PC-3 (cell line): ENCODE results near the gene CDK5. TPM values are rescaled to one million over a fixed set of nuclear protein-coding genes. Genes with fewer than 3 reads are reported as not detected.
"Not testable (repeated sequence)": the region's sequence is repeated elsewhere in the genome, so short reads cannot be mapped to it uniquely, and the experiment has no call there.

Experiments
- ATAC-seq: fragments of 200-7000 bp; cut with Tn5 transposase; 2 replicates; pipeline ENCODE4 v1.9.1; 2020; ENCODE audit warnings: mild to moderate bottlenecking, moderate library complexity
- BruUV-seq: library from RNA; stranded (reverse); fragments of 400-500 nt; replicated peaks from 2 replicates; lab custom pipeline; 2021; lab: Mats Ljungman, UMichigan
- CTCF ChIA-PET: fragments of 300-600 bp; sonication (Branson Sonifier 250); formaldehyde crosslinking; loops from one replicate; lab custom pipeline; 2022; ENCODE audit warnings: antibody characterized with exemption; lab: Charles Lee
- POLR2A ChIA-PET: fragments of 300-600 bp; sonication (Branson Sonifier 250); formaldehyde crosslinking; loops from one replicate; lab custom pipeline; 2022; ENCODE audit warnings: antibody characterized with exemption; ENCODE audit not compliant: unreplicated experiment; lab: Charles Lee
- DNase-seq: peaks from one replicate; pipeline ENCODE4 v3.0.0-alpha.2; 2015
- H2AFZ ChIP-seq: fragments of 300-600 bp; sonication (generic); 2 replicates; pipeline ENCODE4 v1.6.0; 2016; ENCODE audit warnings: antibody characterized with exemption, low read length
- H3F3A ChIP-seq: fragments of 300-600 bp; sonication (generic); one replicate; pipeline ENCODE4 v1.6.0; 2017; ENCODE audit warnings: antibody characterized with exemption, low read length, control low read depth, mild to moderate bottlenecking; ENCODE audit not compliant: unreplicated experiment
- H3K27ac ChIP-seq: fragments of 300-600 bp; sonication (generic); 2 replicates; pipeline ENCODE4 v1.5.1; 2016; ENCODE audit warnings: mild to moderate bottlenecking, low read length
- H3K27me3 ChIP-seq: fragments of 300-600 bp; sonication (generic); 2 replicates; pipeline ENCODE4 v1.6.1; 2016; ENCODE audit warnings: low read length, mixed read lengths
- H3K36me3 ChIP-seq: fragments of 300-600 bp; sonication (generic); 2 replicates; pipeline ENCODE4 v1.6.1; 2016; ENCODE audit warnings: low read depth, mixed run types, low read length, mixed read lengths
- H3K4me1 ChIP-seq: fragments of 300-600 bp; sonication (generic); 2 replicates; pipeline ENCODE4 v1.5.1; 2016; ENCODE audit warnings: low read length; ENCODE audit not compliant: insufficient read depth
- H3K4me2 ChIP-seq: fragments of 300-600 bp; sonication (generic); 2 replicates; pipeline ENCODE4 v1.6.0; 2016; ENCODE audit warnings: low read length
- H3K4me3 ChIP-seq: fragments of 300-600 bp; sonication (generic); 2 replicates; pipeline ENCODE4 v1.5.1; 2016; ENCODE audit warnings: mild to moderate bottlenecking, low read length, mixed read lengths
- H3K79me2 ChIP-seq: fragments of 300-600 bp; sonication (generic); 2 replicates; pipeline ENCODE4 v1.6.1; 2017; ENCODE audit warnings: low read length, mixed read lengths
- H3K9ac ChIP-seq: fragments of 300-600 bp; sonication (generic); 2 replicates; pipeline ENCODE4 v1.6.0; 2016; ENCODE audit warnings: mild to moderate bottlenecking, low read length
- H3K9me2 ChIP-seq: fragments of 300-600 bp; sonication (generic); replicated peaks from 2 replicates; pipeline ENCODE4 v1.6.1; 2016; ENCODE audit warnings: mixed run types, low read length, mixed read lengths
- H3K9me3 ChIP-seq: fragments of 300-600 bp; sonication (generic); 2 replicates; pipeline ENCODE4 v1.6.1; 2016; ENCODE audit warnings: low read length, mixed read lengths
- H4K20me1 ChIP-seq: fragments of 300-600 bp; sonication (generic); 2 replicates; pipeline ENCODE4 v1.6.1; 2016; ENCODE audit warnings: low read length, mixed read lengths
- EZH2 ChIP-seq: fragments of 300-600 bp; sonication (generic); IDR thresholded peaks from one replicate; pipeline ENCODE4 v1.6.1; 2017; ENCODE audit warnings: antibody characterized with exemption, mild to moderate bottlenecking, low read length; ENCODE audit not compliant: unreplicated experiment
- EZH2phosphoT487 ChIP-seq: fragments of 300-600 bp; sonication (generic); IDR thresholded peaks from 2 replicates; pipeline ENCODE4 v1.6.1; 2018; ENCODE audit warnings: mild to moderate bottlenecking, antibody characterized with exemption, low read length, borderline replicate concordance
- intact Hi-C: fragments of 100-400 bp; cut with micrococcal nuclease; formaldehyde crosslinking; loops from 2 replicates; pipeline ENCODE4 v1.9.0; 2023
- total RNA-seq: library from RNA; depleted of rRNA; stranded (reverse); fragments of >200 nt; gene quantifications from 2 replicates; pipeline ENCODE4 v1.2.3, GENCODE V29; 2014
- TF ChIP-seq, protein P1 (sequence below): fragments of 300-600 bp; sonication (generic); conservative IDR thresholded peaks from 2 replicates; pipeline ENCODE4 v1.5.1; 2017; ENCODE audit warnings: antibody characterized with exemption, low read depth, mild to moderate bottlenecking, low read length

The CDK5 gene
- total RNA-seq, 1 experiment from 2014 or later, result 40.1 TPM

DNA sequence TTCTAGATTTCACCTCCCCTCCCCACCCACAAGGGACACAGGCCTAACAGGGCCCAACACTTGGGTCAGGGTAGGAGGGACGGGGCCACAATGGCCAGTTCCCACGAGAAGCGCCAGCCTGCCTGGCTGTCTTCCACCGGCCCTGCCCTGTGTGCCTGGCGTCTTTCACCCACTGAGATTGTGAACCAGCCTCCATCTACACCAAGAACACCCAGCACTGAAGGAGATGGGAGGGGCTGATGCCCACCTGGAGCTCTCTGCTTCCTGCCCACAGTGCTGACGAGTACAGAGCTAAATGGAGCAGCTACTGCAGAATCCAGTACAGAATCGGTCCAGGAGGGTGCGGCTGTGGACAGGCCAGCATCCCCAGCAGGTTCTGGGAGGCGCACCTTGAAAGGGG is 11.7 kb downstream of the CDK5 start:
- Histone ChIP-seq H3F3A (no peaks in the 10 kb centered on the region), H3K4me3 (no peak overlapping the region), H3K27me3 (no peaks in the 10 kb centered on the region), H2AFZ (no peak overlapping the region), H3K9me2 (no peaks in the 10 kb centered on the region), H3K4me2 (no peak overlapping the region), H3K79me2 (no peaks in the 10 kb centered on the region), H4K20me1 (no peaks in the 10 kb centered on the region), H3K27ac (no peak overlapping the region), H3K9me3 (no peaks in the 10 kb centered on the region), H3K9ac (no peak overlapping the region), H3K36me3 (no peaks in the 10 kb centered on the region), H3K4me1 (peaks cover 12% of the 10 kb centered on the region)
- intact Hi-C loops, result no loop called here
- BruUV-seq, result TSS peak; percentile 5
- CTCF ChIA-PET, result no interaction called here
- POLR2A ChIA-PET, result no interaction called here
- TF ChIP-seq EZH2 (no peak), EZH2phosphoT487 (no peak)
- TF ChIP-seq, protein P1, sequence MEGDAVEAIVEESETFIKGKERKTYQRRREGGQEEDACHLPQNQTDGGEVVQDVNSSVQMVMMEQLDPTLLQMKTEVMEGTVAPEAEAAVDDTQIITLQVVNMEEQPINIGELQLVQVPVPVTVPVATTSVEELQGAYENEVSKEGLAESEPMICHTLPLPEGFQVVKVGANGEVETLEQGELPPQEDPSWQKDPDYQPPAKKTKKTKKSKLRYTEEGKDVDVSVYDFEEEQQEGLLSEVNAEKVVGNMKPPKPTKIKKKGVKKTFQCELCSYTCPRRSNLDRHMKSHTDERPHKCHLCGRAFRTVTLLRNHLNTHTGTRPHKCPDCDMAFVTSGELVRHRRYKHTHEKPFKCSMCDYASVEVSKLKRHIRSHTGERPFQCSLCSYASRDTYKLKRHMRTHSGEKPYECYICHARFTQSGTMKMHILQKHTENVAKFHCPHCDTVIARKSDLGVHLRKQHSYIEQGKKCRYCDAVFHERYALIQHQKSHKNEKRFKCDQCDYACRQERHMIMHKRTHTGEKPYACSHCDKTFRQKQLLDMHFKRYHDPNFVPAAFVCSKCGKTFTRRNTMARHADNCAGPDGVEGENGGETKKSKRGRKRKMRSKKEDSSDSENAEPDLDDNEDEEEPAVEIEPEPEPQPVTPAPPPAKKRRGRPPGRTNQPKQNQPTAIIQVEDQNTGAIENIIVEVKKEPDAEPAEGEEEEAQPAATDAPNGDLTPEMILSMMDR, result no peak
- DNase-seq, result no peak
- ATAC-seq, result no peak

DNA sequence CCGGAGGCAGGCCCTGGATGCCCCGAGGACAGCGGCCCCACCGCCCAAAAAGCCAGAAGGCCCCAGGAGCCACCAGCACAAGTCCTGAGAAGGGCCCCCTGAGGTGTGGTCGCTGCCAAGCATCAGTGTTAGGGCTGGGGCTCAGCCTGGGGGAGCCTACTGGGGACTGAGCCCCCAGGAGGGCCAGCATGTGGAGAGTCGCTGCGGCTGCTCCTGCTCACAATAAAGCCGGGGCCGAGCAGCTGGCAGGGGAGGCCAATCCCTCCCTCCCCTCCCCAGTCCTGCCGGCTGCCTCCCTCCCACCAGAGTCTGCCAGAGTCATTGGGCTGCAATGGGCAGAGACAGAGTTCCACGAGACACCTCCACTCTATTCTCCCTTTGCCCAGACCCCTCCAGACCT is 12.4 kb downstream of the CDK5 start:
- H3K9me2 ChIP-seq, result no peaks in the 10 kb centered on the region
- H4K20me1 ChIP-seq, result no peaks in the 10 kb centered on the region
- no peaks in the 10 kb centered on the region for H3K36me3 ChIP-seq
- intact Hi-C loops, result no loop called here
- ChIA-PET POLR2A (no interaction called here), CTCF (no interaction called here)
- H3K27ac ChIP-seq, result no peak overlapping the region
- DNase-seq, result no peak
- no peaks in the 10 kb centered on the region for H3K9me3 ChIP-seq
- peaks cover 12% of the 10 kb centered on the region for H3K4me1 ChIP-seq
- H3K4me3 ChIP-seq, result no peak overlapping the region
- H3K79me2 ChIP-seq, result no peaks in the 10 kb centered on the region
- H3F3A ChIP-seq, result no peaks in the 10 kb centered on the region
- no peak for TF ChIP-seq EZH2phosphoT487
- no peak for TF ChIP-seq EZH2
- TF ChIP-seq, protein P1, result no peak
- no peak overlapping the region for H3K4me2 ChIP-seq
- no peaks in the 10 kb centered on the region for H3K27me3 ChIP-seq
- BruUV-seq, result no TSS peak
- no peak for ATAC-seq
- no peak overlapping the region for H2AFZ ChIP-seq
- no peak overlapping the region for H3K9ac ChIP-seq

DNA sequence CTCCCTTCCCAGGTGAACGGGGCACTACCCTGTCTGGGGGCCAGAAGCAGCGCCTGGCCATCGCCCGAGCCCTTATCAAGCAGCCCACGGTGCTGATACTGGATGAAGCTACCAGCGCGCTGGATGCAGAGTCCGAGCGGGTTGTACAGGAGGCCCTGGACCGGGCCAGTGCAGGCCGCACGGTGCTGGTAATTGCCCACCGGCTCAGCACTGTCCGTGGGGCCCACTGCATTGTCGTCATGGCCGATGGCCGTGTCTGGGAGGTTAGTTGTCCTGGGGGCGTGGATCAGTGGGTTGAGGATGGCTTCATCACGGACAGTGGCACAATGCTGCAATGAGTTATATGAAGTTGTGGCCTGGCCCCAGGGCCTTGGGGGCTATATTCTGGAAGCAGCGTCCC is 13.7 kb downstream of the CDK5 start:
- Histone ChIP-seq H3K9ac (no peak overlapping the region), H3K27me3 (no peaks in the 10 kb centered on the region), H3K79me2 (no peaks in the 10 kb centered on the region), H3K4me2 (no peak overlapping the region), H4K20me1 (no peaks in the 10 kb centered on the region), H3K36me3 (no peaks in the 10 kb centered on the region), H3K9me2 (no peaks in the 10 kb centered on the region), H2AFZ (no peak overlapping the region), H3K9me3 (no peaks in the 10 kb centered on the region), H3K4me1 (peaks cover 22% of the 10 kb centered on the region), H3K4me3 (no peak overlapping the region), H3F3A (no peaks in the 10 kb centered on the region), H3K27ac (no peak overlapping the region)
- intact Hi-C loops, result no loop called here
- no peak for DNase-seq
- BruUV-seq, result no TSS peak
- TF ChIP-seq EZH2phosphoT487 (no peak), EZH2 (no peak)
- TF ChIP-seq, protein P1, result no peak
- no peak for ATAC-seq
- ChIA-PET POLR2A (no interaction called here), CTCF (no interaction called here)

DNA sequence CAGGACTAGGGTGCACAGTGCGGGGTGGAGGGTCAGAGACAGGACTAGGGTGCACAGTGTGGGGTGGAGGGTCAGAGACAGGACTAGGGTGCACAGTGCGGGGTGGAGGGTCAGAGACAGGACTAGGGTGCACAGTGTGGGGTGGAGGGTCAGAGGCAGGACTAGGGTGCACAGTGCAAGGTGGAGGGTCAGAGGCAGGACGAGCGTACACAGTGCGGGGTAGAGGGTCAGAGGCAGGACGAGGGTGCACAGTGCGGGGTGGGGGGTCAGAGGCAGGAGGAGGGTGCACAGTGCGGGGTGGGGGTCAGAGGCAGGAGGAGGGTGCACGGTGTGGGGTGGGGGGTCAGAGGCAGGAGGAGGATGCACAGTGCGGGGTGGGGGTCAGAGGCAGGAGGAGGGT is 14.2 kb downstream of the CDK5 start:
- H3K9me2 ChIP-seq, H3K79me2 ChIP-seq, DNase-seq, H3K36me3 ChIP-seq, H3F3A ChIP-seq, ATAC-seq, CTCF ChIA-PET, H3K9me3 ChIP-seq, H3K27ac ChIP-seq, H3K4me2 ChIP-seq, intact Hi-C loops, POLR2A ChIA-PET, H3K4me3 ChIP-seq, H2AFZ ChIP-seq, H4K20me1 ChIP-seq, H3K27me3 ChIP-seq, BruUV-seq, H3K9ac ChIP-seq: not testable (repeated sequence)
- peaks cover 27% of the 10 kb centered on the region for H3K4me1 ChIP-seq
